Epidermal melanocyte (primary cell): ENCODE measurements around the gene TCEANC.
"Not testable (repeated sequence)": the region's sequence is repeated elsewhere in the genome, so short reads cannot be mapped to it uniquely, and the experiment has no call there.

Source experiments
- DNase-seq: peaks from one replicate; pipeline ENCODE4 v3.0.0; 2011; ENCODE audit warnings: low spot score; ENCODE audit not compliant: insufficient read length

Gene TCEANC, protein sequence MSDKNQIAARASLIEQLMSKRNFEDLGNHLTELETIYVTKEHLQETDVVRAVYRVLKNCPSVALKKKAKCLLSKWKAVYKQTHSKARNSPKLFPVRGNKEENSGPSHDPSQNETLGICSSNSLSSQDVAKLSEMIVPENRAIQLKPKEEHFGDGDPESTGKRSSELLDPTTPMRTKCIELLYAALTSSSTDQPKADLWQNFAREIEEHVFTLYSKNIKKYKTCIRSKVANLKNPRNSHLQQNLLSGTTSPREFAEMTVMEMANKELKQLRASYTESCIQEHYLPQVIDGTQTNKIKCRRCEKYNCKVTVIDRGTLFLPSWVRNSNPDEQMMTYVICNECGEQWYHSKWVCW

DNA sequence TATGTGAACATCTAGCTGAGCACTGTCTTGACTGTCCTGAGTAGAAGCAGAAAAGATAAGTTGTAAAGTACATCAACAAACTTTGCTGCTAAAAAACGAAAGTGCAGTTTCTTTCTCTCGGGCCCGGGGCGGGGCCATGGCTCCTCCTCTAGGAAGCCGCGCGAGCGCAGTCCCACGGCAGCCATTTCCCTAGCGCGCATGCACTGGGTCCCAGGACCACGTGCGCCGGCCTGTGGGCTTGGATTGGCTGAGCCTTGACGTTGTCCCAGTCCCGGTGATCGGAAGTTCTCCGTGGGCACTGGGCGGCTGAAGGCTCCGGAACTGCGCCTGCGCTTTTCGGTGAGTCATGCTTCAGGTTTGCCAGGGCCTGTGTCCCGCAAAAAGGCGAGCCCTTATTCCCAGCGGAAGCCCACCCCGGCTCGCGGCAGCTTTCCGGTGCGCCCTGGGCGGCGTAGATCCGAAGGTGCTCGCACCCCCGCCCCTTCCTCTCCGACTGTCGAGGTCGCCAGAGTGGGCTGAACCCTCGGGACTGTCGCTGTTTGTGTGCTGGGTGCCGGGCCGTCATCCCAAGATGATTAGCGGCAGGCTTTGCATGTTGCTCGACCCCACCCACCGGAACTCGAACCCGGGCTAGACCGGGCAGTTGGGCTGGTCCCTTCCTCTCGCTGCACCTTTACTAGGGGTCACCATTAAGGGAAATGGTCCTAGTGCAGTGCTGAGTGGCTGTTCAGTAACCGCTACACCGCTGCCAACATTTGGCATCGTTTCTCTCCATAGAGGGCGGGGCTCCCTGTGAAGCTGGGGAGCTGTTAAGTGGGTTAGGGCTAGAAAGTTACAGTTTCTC, at the start of gene TCEANC:
Gene TCEANC, plus strand, starts transcription at position 292 of the 844 bp plus-strand sequence. CDS start 9,368 bp downstream, outside the sequence.
- DNase-seq: peak; percentile 59

DNA sequence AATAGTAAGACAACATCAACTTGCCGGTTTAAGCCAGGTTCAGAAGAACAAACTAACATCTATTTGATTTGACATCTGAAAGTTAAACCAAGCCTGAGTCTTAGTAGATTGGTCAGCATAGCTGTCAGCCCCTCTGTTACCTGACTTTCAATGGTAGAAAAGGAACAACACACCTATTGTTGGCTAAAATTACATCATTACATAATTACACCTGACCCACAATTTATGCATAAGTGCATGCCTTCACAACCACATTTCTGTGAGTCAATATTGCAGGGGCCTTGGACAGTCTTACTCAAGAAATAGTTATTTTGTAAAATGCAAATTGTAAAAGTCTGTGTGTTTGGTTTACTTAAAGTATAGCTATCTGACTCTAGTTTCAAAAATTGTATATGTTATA, 47.3 kb upstream of the TCEANC start:
- no peak for DNase-seq

DNA sequence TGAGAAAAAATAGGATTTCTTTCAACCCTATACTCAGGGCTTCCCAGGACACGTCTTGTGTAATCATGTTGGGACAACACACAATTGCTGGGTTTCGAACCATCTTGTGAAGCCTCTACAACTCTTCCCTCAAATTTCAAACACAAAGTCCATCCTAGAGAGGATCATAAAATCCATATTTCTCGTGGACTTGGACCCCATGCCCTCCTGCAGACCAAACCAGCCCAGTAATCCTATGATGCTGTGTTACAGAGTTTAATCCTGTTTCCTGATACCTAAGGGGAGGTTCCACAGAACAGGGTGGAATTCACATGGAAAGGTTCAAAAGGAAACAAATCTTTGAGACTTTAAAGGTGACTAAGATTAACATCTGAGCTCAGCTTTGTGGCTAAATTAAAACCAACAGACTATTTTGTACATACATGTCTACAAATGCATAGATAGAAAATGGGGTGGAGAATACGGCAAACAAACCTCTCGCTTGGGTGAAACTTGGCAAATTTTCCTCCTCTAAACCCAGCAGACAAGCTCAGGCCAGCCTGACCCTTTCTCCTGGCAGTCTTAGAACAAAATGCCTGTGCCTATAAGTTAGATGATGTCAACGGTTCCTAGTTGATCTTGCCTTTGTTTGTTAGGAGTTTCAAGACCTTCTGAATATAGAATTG, 45.5 kb upstream of the TCEANC start:
- no peak for DNase-seq

DNA sequence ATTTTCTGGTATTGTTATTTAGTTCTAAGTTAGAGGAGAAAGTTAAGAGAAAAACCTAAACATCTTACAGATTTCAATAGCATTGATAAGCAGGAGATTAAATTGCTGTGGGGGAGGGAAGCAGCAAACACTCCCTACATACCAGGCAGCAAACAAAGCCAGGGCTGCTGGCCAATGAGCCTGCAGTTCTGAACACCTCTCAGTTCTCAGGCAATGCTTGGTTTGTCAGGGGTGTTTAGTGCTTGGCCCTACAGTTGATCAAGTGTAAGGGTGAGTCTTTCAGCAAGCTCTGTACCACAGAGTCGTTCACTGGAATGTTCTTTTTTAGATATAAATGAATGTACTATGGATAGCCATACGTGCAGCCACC, 45.0 kb upstream of the TCEANC start:
- no peak for DNase-seq

DNA sequence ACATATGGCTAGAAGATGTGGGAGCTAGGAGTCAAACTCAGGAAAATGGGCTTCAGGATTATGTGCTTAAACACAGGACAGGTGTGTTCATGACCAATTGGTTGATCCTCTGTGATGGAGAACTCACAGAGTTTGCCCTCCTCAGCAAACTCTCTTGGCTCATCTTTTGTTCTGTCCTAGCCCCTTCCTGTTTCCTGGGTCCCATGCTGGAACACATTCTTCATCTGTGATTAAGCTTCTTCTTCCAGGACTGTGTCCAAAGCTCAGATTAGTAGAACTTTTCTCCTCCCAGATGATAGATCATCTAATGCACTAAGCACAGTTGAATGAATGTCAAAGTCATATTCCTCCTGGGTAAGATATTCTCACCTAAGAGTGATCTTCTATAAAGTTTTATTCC, 38.8 kb upstream of the TCEANC start:
- no peak for DNase-seq

DNA sequence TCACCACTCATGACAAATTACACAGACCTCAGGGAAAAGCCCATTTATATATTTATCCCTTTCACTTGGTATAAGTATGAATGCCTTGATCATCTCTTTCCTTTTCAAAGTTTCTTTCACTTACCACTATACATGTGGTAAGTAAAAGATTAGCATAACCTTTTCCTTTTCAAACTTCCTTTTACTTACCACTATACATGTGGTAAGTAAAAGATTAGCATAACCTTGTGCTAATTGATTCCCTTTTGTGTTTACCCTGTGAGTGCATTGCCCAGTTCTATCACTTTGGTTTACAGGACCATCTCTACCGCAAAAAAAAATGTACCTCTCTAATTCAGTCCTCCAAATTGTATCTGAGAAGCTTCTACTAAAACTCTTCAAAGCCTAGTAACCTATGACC, 32.7 kb upstream of the TCEANC start:
- no peak for DNase-seq

DNA sequence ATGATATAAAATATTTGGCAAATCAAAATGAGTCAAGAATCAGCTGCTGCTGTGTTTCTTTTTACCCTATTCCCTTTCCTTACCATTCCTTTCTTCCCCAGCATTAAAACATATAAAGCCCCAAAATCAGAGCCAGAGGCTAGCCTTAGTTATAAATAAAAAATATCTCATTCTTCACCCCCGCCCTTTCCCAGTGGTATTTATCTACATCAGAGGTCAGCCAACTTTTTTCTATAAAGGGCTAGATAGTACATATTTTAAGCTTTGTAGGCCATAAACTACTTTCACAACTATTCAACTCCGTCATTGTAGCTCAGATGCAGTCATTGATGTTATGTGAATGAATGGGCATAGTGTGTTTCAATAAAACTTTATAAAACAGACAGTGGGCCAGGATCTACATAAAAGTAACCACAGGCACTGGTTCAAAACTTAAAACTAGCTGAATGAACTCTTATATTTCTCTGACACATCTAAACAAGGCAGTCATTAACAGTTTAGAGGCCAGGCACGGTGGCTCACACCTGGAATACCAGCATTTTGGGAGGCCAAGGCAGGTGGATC, 30.5 kb upstream of the TCEANC start:
- DNase-seq: no peak

DNA sequence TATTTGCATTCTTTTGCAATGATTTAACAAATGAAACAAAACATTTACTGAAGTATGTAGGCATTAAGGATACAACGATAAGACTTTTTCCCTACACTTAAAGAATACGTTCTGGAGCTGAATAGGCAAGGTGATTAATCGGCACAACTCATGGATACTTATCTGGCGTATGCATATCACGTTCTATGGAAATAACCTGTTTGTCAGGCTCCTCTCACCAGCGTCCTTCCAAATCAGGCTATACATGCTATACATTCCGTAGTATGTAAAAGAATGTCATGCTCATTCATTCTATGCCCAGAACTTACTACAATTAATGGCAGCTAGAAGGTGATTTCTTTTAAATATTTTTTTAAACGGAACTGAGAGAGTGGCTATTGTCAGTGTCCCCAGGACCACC, 25.6 kb upstream of the TCEANC start:
- DNase-seq: no peak

DNA sequence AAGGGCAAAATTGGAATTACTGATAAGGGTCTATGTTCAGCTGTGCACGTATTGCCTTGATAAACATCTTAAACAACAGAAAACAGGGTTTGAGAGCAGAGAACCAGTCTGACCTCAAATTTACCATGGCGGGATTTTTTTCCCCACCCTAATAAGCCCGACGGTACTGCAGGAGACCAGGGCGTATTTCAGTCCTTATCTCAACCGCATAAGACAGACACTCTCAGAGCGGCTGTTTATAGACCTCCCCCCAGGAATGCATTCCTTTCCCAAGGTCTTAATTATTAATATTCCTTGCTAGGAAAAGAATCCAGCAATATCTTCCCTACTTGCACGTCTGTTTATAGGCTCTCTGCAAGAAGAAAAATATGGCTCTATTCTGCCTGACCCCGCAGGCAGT, 15.7 kb upstream of the TCEANC start:
- not testable (repeated sequence) for DNase-seq

DNA sequence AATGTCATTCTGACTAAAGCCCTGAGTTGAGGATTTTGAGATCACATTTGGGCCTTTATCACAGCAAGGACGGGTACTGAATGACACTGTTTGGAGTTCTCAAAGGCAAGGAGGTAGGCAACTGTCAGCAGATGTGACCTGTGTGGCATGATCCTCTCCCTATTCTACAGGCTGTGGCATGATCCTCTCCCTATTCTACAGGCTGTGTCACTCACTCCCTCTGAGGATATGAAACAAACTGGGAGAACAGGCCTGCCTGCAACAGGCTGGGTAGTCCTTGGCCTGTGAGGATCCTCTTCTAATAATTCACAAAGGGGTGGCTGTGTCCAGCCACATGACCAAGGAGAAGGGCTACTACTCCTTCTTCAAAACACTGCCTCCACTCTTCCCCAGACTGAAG, 14.9 kb upstream of the TCEANC start:
- DNase-seq: no peak

DNA sequence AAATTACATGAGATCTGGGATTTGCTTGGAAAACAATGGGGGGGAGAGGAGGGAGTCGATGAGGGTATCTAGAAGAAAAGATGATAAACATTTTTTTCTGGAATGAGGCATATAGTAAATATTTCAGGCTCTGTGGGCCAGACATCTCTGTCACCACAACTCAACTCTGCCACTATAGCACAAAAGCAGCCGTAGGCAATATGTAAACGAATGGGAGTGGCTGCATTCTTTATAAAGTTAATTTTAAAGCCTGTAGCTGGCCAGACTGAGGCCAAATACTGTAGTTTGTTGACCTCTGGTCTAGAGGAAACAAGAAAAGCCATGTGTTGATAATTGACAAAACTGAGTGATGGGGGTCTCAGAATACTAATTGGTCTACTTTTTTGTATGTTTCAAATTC, 14.1 kb upstream of the TCEANC start:
- DNase-seq: no peak

DNA sequence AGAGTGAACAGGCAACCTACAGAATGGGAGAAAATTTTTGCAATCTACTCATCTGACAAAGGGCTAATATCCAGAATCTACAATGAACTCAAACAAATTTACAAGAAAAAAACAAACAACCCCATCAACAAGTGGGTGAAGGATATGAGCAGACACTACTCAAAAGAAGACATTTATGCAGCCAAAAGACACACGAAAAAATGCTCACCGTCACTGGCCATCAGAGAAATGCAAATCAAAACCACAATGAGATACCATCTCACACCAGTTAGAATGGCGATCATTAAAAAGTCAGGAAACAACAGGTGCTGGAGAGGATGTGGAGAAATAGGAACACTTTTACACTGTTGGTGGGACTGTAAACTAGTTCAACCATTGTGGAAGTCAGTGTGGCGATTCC, 11.3 kb upstream of the TCEANC start:
- not testable (repeated sequence) for DNase-seq

DNA sequence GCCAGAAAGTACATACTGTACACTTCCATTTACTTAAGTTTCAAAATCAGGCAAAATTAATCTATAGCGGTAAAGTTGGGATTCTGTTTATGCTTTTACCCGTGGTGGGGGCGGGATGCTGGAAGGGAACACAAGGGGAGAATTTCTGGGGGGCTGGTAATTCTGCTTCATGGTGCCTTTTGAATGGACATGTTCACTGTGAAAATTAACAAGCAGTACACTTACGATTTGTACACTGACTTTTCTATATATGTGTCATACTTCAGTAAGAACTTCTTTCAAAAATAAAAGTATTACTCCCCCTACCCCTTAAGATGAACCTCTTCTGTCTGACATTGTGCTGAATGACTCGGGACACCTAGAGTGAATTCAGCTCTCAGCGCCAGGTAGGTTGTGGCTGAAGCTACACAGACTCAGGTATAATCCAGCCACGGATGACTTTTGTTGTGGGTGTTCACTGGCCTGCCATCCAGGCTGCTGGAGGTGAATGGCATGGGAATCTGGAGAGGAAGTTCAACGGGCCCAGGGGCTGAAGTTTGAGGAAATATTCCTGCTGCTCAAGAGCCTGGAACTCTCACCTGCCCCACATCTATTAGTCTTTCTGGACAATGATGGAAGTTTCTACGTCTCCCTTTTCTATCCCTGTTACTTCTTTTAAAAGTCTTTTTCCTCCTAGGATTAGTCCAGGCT, 7.3 kb upstream of the TCEANC start:
- DNase-seq: no peak

DNA sequence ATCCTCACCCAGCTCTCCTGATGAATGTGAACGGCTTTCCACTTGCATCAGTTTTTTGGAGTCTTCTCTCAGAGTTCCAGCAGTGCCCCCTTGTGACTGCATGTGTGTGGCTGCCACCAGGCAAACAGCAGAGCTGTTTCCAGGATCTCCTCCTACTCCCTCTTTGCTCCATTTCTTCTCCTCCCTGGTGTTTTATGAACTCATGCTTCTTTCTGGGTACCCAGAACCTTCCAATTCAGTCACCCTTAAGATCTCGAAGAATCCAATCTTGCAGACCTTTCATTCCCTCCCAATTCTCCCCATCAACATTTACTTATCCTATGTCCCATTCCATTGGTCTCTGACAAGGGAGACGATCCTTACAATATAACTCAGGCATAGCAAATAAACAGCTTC, 6.8 kb upstream of the TCEANC start:
- DNase-seq: peak; percentile 13

DNA sequence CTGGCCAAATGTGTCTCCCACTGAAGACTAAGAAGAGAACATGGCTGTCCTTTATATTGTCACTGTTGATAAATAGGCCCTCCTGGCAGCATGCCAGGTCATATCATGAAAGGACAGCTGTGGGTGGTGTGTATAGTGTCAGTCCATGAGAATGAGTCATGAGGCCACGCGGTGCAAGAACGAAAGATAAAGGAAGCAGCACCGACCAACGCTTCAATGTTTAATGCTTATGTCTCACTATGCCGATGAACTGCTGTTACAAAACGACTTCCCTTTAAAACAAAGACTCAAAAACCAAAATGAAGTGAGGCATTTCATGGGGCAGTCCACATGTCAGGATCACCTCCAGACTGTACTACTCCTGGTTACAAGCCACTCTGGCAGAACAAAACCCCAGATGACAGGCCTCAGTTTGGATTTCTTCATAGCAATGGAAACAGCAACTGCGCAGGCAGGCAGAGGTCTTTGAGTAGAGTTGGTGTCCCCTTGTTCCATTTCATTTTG, 5.2 kb upstream of the TCEANC start:
- no peak for DNase-seq

DNA sequence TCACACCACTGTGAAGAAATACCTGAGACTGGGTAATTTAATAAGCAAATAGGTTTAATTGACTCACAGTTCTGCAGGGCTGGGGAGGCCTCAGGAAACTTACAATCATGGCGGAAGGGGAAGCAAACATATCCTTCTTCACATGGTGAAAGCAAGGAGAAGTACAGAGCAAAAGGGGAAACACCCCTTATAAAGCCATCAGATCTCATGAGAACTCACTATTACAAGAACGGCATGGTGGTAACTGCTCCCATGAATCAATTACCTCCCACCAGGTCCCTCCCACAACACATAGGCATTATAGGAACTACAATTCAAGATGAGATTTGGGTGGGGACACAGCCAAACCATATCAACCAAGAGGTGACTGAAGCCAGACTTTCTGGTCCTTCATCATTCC, 4.6 kb upstream of the TCEANC start:
- not testable (repeated sequence) for DNase-seq

DNA sequence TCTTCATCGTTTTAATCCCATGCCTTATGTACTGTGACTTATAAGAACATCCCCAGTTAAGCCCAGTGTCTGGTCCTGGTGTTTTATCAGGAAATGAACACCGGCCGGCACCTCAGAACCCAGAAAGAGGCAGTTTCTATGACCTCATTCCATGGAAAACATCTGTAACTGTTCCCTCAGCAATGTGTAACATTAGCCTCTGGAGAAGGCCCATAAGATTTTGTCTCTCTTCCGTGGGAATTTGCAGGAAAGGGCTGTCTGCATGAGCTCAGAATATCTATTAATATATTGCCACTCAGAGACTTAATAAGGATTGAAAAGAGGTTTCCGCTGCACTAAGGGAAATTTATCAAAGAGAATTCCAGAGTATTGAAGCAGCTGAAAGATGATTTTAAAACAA, 3.1 kb upstream of the TCEANC start:
- no peak for DNase-seq

DNA sequence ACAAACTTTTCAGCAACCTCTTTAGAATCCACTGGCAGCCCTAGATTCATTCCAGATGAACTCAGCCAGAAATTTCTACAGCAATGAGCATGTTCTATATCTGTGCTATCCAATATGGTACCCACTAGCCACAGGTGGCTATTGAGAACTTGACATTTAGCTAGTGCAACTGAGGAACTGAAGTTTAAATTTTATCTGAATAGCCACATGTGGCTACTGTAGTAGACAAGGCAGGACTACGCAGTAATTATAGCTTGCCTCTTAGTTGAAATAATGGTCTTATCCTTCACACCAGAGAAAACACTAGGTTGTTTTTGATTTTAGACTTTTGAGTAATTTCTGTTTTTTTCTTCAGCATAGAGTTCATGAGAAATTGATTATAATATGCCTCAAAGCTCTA, 2.6 kb upstream of the TCEANC start:
- DNase-seq: no peak

DNA sequence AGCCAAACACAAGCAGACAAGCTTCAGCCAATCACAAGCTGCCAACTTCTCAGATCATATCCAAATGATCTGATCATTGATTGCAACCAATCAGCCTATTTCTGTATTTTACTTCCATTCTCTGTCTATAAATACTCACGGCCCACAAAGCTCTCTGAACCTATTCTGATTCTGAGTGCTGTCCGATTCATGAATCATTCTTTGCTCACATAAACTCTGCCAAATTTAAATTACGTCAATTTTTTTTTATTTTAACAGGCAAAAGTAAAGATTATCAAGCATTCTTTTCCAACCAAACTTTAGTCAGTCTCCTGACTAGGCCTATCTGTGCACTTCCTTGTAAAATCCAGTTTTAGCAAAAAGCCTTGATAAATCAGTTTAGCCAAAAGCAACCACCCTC, 1.8 kb upstream of the TCEANC start:
- DNase-seq: no peak

DNA sequence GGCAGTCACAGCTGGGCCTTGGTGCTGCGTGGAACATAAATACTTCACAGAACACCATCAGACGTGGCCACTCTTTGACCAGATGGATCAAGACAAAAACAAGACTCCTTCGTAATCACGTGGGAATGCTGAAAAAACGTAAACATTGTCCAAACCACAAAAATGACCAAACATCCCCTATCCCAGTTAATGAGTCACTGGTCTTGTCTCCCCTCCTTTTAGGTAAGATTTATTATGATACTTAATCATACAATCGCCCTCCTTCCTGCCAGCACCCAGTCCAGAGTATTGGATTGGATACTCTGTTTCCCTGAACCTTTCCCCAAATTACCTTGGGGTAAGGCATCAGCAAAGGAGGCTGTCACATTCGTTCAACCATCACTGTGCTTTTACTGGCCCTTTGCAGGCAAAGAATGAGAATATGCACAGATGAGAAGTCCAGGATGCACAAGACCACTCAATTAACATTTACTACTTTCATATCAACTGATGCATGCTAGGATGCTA, 601 bp upstream of the TCEANC start:
- peak; percentile 13 for DNase-seq

DNA sequence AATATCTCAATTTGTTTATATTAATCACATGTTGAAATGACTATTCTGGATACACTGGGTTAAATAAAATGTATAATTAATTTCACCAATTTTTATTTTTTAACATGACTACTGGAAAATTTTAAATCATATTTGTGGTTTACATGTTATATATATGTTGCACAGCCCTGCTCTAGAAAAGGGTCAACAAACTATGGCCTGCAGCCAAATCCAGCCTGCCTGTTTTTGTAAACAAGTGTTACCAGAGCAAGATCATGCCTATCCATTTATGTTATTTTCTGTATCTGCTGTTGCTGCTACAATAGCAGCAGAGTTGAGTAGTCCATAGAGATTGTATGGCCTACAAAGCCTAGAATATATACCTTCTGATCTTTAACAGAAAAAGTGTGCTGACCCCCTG, 1.2 kb downstream of the TCEANC start:
- DNase-seq: no peak
